ENCODE data around the gene VNN1. TPM values are rescaled to one million over a fixed set of nuclear protein-coding genes. Genes with fewer than 3 reads are reported as not detected.

The VNN1 gene
- total RNA-seq, 1 donor from 2014 or later, result not detected

DNA sequence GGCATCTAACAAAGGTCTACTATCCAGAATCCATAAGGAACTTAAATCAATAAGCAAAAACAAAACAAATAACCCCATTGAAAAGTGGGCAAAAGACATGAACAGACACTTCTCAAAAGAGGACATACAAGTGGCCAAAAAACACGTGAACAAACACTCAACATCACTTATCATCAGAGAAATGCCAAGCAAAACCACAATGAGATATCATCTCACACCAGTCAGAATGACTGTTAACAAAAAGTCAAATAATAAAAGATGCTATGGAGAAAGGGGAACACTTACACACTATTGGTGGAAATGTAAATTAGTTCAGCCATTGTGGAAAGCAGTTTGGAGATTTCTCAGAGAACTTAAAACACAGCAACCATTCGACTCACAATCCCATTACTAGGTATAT, 19.4 kb upstream of the VNN1 start:
- Histone ChIP-seq H3K27me3 (no peaks in the 10 kb centered on the region), H3K27ac (no peak overlapping the region), H3K9ac (no peak overlapping the region), H3K4me1 (no peaks in the 10 kb centered on the region), H4K20me1 (ENCODE audit: low read depth) (no peaks in the 10 kb centered on the region), H3K79me2 (ENCODE audit: low read depth) (no peaks in the 10 kb centered on the region), H3K4me3 (no peak overlapping the region), H3K36me3 (no peaks in the 10 kb centered on the region), H2AFZ (replicated peaks) (no peak overlapping the region), H3F3A (ENCODE audit: low read depth) (no peaks in the 10 kb centered on the region), H3K4me2 (no peak overlapping the region), H3K9me3 (ENCODE audit: low read depth) (no peaks in the 10 kb centered on the region)
- DNase-seq (ENCODE audit: low spot score), result no peak
- Mint-ChIP-seq H3K4me3 (no peak overlapping the region), H3K27me3 (ENCODE audit: insufficient read depth, low read depth) (no peaks in the 10 kb centered on the region), H3K36me3 (no peaks in the 10 kb centered on the region), H3K27ac (no peak overlapping the region), H3K4me1 (no peaks in the 10 kb centered on the region), H3K9me3 (no peaks in the 10 kb centered on the region)
- TF ChIP-seq, protein P1, sequence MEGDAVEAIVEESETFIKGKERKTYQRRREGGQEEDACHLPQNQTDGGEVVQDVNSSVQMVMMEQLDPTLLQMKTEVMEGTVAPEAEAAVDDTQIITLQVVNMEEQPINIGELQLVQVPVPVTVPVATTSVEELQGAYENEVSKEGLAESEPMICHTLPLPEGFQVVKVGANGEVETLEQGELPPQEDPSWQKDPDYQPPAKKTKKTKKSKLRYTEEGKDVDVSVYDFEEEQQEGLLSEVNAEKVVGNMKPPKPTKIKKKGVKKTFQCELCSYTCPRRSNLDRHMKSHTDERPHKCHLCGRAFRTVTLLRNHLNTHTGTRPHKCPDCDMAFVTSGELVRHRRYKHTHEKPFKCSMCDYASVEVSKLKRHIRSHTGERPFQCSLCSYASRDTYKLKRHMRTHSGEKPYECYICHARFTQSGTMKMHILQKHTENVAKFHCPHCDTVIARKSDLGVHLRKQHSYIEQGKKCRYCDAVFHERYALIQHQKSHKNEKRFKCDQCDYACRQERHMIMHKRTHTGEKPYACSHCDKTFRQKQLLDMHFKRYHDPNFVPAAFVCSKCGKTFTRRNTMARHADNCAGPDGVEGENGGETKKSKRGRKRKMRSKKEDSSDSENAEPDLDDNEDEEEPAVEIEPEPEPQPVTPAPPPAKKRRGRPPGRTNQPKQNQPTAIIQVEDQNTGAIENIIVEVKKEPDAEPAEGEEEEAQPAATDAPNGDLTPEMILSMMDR (IDR thresholded peaks at IDR 0.05), result no peak
- no peak for TF ChIP-seq EZH2 (IDR thresholded peaks at IDR 0.05)
- no peak for TF ChIP-seq EZH2phosphoT487 (IDR thresholded peaks at IDR 0.05)

- Mint-ChIP-seq H3K27me3 (ENCODE audit: insufficient read depth, low read depth) (no peaks in the 10 kb centered on the region), H3K4me3 (no peak overlapping the region), H3K4me1 (no peaks in the 10 kb centered on the region), H3K9me3 (no peaks in the 10 kb centered on the region), H3K36me3 (no peaks in the 10 kb centered on the region), H3K27ac (no peak overlapping the region)
- no peaks in the 10 kb centered on the region for H4K20me1 ChIP-seq (ENCODE audit: low read depth)
- no peaks in the 10 kb centered on the region for H3K79me2 ChIP-seq (ENCODE audit: low read depth)
- no peaks in the 10 kb centered on the region for H3K4me1 ChIP-seq
- no peak overlapping the region for H2AFZ ChIP-seq (replicated peaks)
- no peak overlapping the region for H3K27ac ChIP-seq
- H3K27me3 ChIP-seq, result no peaks in the 10 kb centered on the region
- no peaks in the 10 kb centered on the region for H3F3A ChIP-seq (ENCODE audit: low read depth)
- no peaks in the 10 kb centered on the region for H3K36me3 ChIP-seq
- H3K9me3 ChIP-seq (ENCODE audit: low read depth), result no peaks in the 10 kb centered on the region
- DNase-seq (ENCODE audit: low spot score), result no peak
- TF ChIP-seq EZH2 (IDR thresholded peaks at IDR 0.05), result no peak
- TF ChIP-seq, protein P1 (IDR thresholded peaks at IDR 0.05), result no peak
- TF ChIP-seq EZH2phosphoT487 (IDR thresholded peaks at IDR 0.05), result no peak
- H3K4me3 ChIP-seq, result no peak overlapping the region
- no peak overlapping the region for H3K9ac ChIP-seq
- H3K4me2 ChIP-seq, result no peak overlapping the region
Measured at GRCh38 chr6:132731086-132731485, 17.2 kb upstream of the VNN1 start.

DNA sequence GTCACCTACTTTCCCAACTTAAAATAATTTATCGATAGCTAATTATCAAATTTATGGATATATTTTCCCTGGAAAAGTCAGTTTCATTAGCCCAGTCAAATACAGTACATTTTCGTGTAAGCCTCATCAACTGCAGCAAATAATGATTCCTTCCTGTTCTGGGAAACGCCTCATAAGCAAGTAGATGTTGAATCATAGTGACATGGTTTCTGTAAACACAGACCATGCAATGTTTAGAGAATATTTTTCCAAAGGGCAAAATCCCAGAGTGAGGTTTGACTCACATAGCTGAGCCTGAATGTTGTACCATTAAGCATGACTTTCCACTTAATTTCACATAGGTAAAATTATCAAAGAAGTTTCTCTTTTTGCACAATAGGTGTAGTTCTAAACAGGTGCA, 16.7 kb upstream of the VNN1 start:
- H3K4me1 ChIP-seq, result no peaks in the 10 kb centered on the region
- Mint-ChIP-seq H3K36me3 (no peaks in the 10 kb centered on the region), H3K9me3 (no peaks in the 10 kb centered on the region), H3K27me3 (ENCODE audit: insufficient read depth, low read depth) (peaks cover under 1% of the 10 kb centered on the region), H3K4me1 (no peaks in the 10 kb centered on the region), H3K27ac (no peak overlapping the region), H3K4me3 (no peak overlapping the region)
- H3K79me2 ChIP-seq (ENCODE audit: low read depth), result no peaks in the 10 kb centered on the region
- no peak overlapping the region for H3K9ac ChIP-seq
- no peaks in the 10 kb centered on the region for H3K9me3 ChIP-seq (ENCODE audit: low read depth)
- H3K27me3 ChIP-seq, result no peaks in the 10 kb centered on the region
- no peak overlapping the region for H3K4me3 ChIP-seq
- no peaks in the 10 kb centered on the region for H4K20me1 ChIP-seq (ENCODE audit: low read depth)
- no peak for TF ChIP-seq EZH2phosphoT487 (IDR thresholded peaks at IDR 0.05)
- TF ChIP-seq, protein P1 (IDR thresholded peaks at IDR 0.05), result no peak
- TF ChIP-seq EZH2 (IDR thresholded peaks at IDR 0.05), result no peak
- H3K36me3 ChIP-seq, result no peaks in the 10 kb centered on the region
- no peak overlapping the region for H2AFZ ChIP-seq (replicated peaks)
- H3F3A ChIP-seq (ENCODE audit: low read depth), result no peaks in the 10 kb centered on the region
- no peak for DNase-seq (ENCODE audit: low spot score)
- H3K27ac ChIP-seq, result no peak overlapping the region
- H3K4me2 ChIP-seq, result no peak overlapping the region
